ENCODE results near the gene GEMIN7.
"Not testable (repeated sequence)": the region's sequence is repeated elsewhere in the genome, so short reads cannot be mapped to it uniquely, and the experiment has no call there.

Gene GEMIN7

GRCh38 chr19:45103508-45104319, 24.7 kb downstream of the GEMIN7 start:
- Histone ChIP-seq H3K27ac (ENCODE audit: insufficient read depth, low read depth, low read length, poor library complexity, severe bottlenecking) (peak overlapping the region; percentile 74), H3K36me3 (ENCODE audit: control insufficient read depth, insufficient read depth, low read length) (no peaks in the 10 kb centered on the region), H3K27me3 (ENCODE audit: control insufficient read depth, insufficient read depth, low read length, poor library complexity, severe bottlenecking) (no peaks in the 10 kb centered on the region), H3K4me3 (ENCODE audit: insufficient read depth, low read depth, low read length) (no peak overlapping the region), H3K9me3 (ENCODE audit: control insufficient read depth, low read length) (no peaks in the 10 kb centered on the region), H3K4me1 (ENCODE audit: control insufficient read depth, insufficient read depth, low read length) (peaks cover 43% of the 10 kb centered on the region)
- WGBS, 2 experiments = 44 to 56% methylated on average over 26 of the region's 26 CpGs

GRCh38 chr19:45104658-45105349, 25.7 kb downstream of the GEMIN7 start:
- no peak overlapping the region for H3K27ac ChIP-seq (ENCODE audit: insufficient read depth, low read depth, low read length, poor library complexity, severe bottlenecking)
- H3K36me3 ChIP-seq (ENCODE audit: control insufficient read depth, insufficient read depth, low read length) = no peaks in the 10 kb centered on the region
- H3K4me1 ChIP-seq (ENCODE audit: control insufficient read depth, insufficient read depth, low read length) = peaks cover 33% of the 10 kb centered on the region
- no peaks in the 10 kb centered on the region for H3K9me3 ChIP-seq (ENCODE audit: control insufficient read depth, low read length)
- 90 to 92% methylated on average over 16 of the region's 16 CpGs for WGBS, 2 experiments
- H3K4me3 ChIP-seq (ENCODE audit: insufficient read depth, low read depth, low read length) = no peak overlapping the region
- H3K27me3 ChIP-seq (ENCODE audit: control insufficient read depth, insufficient read depth, low read length, poor library complexity, severe bottlenecking) = no peaks in the 10 kb centered on the region

- not testable (repeated sequence) for H3K9me3 ChIP-seq (ENCODE audit: control insufficient read depth, low read length); H3K36me3 ChIP-seq (ENCODE audit: control insufficient read depth, insufficient read depth, low read length); H3K4me3 ChIP-seq (ENCODE audit: insufficient read depth, low read depth, low read length); H3K27ac ChIP-seq (ENCODE audit: insufficient read depth, low read depth, low read length, poor library complexity, severe bottlenecking); H3K27me3 ChIP-seq (ENCODE audit: control insufficient read depth, insufficient read depth, low read length, poor library complexity, severe bottlenecking)
- H3K4me1 ChIP-seq (ENCODE audit: control insufficient read depth, insufficient read depth, low read length) = peaks cover 25% of the 10 kb centered on the region
- 85 to 90% methylated on average over 11 of the region's 11 CpGs for WGBS, 2 experiments
Observed at GRCh38 chr19:45106363-45106762, 27.3 kb downstream of the GEMIN7 start.

- H3K9me3 ChIP-seq (ENCODE audit: control insufficient read depth, low read length) = no peaks in the 10 kb centered on the region
- H3K27me3 ChIP-seq (ENCODE audit: control insufficient read depth, insufficient read depth, low read length, poor library complexity, severe bottlenecking) = no peaks in the 10 kb centered on the region
- H3K36me3 ChIP-seq (ENCODE audit: control insufficient read depth, insufficient read depth, low read length) = no peaks in the 10 kb centered on the region
- no peak overlapping the region for H3K4me3 ChIP-seq (ENCODE audit: insufficient read depth, low read depth, low read length)
- no peak overlapping the region for H3K27ac ChIP-seq (ENCODE audit: insufficient read depth, low read depth, low read length, poor library complexity, severe bottlenecking)
- WGBS, 2 experiments = 96% methylated on average over 12 of the region's 12 CpGs
- H3K4me1 ChIP-seq (ENCODE audit: control insufficient read depth, insufficient read depth, low read length) = peaks cover 19% of the 10 kb centered on the region
Observed at GRCh38 chr19:45107621-45108150, 28.6 kb downstream of the GEMIN7 start.

- no peaks in the 10 kb centered on the region for H3K36me3 ChIP-seq (ENCODE audit: control insufficient read depth, insufficient read depth, low read length)
Observed at GRCh38 chr19:45110851-45111266, 31.8 kb downstream of the GEMIN7 start.

GRCh38 chr19:45112111-45112827, 33.2 kb downstream of the GEMIN7 start:
- H3K27ac ChIP-seq (ENCODE audit: insufficient read depth, low read depth, low read length, poor library complexity, severe bottlenecking) = no peak overlapping the region
- 94 to 95% methylated on average over 11 of the region's 11 CpGs for WGBS, 2 experiments
- H3K36me3 ChIP-seq (ENCODE audit: control insufficient read depth, insufficient read depth, low read length) = no peaks in the 10 kb centered on the region
- H3K9me3 ChIP-seq (ENCODE audit: control insufficient read depth, low read length) = no peaks in the 10 kb centered on the region
- H3K4me3 ChIP-seq (ENCODE audit: insufficient read depth, low read depth, low read length) = no peak overlapping the region
- H3K4me1 ChIP-seq (ENCODE audit: control insufficient read depth, insufficient read depth, low read length) = peaks cover 11% of the 10 kb centered on the region
- no peaks in the 10 kb centered on the region for H3K27me3 ChIP-seq (ENCODE audit: control insufficient read depth, insufficient read depth, low read length, poor library complexity, severe bottlenecking)

More at GRCh38 chr19:45110851-45111266, 31.8 kb downstream of the GEMIN7 start:
- H3K4me3 ChIP-seq (ENCODE audit: insufficient read depth, low read depth, low read length) = no peak overlapping the region
- no peaks in the 10 kb centered on the region for H3K27me3 ChIP-seq (ENCODE audit: control insufficient read depth, insufficient read depth, low read length, poor library complexity, severe bottlenecking)
- H3K4me1 ChIP-seq (ENCODE audit: control insufficient read depth, insufficient read depth, low read length) = peaks cover under 1% of the 10 kb centered on the region
- 86 to 92% methylated on average over 5 of the region's 5 CpGs for WGBS, 2 experiments
- H3K9me3 ChIP-seq (ENCODE audit: control insufficient read depth, low read length) = no peaks in the 10 kb centered on the region
- no peak overlapping the region for H3K27ac ChIP-seq (ENCODE audit: insufficient read depth, low read depth, low read length, poor library complexity, severe bottlenecking)

- no peaks in the 10 kb centered on the region for H3K27me3 ChIP-seq (ENCODE audit: control insufficient read depth, insufficient read depth, low read length, poor library complexity, severe bottlenecking)
- 79 to 81% methylated on average over 9 of the region's 9 CpGs for WGBS, 2 experiments
- H3K4me3 ChIP-seq (ENCODE audit: insufficient read depth, low read depth, low read length) = no peak overlapping the region
- H3K27ac ChIP-seq (ENCODE audit: insufficient read depth, low read depth, low read length, poor library complexity, severe bottlenecking) = no peak overlapping the region
- H3K4me1 ChIP-seq (ENCODE audit: control insufficient read depth, insufficient read depth, low read length) = peaks cover 21% of the 10 kb centered on the region
- H3K9me3 ChIP-seq (ENCODE audit: control insufficient read depth, low read length) = no peaks in the 10 kb centered on the region
- no peaks in the 10 kb centered on the region for H3K36me3 ChIP-seq (ENCODE audit: control insufficient read depth, insufficient read depth, low read length)
Observed at GRCh38 chr19:45113628-45114027, 34.6 kb downstream of the GEMIN7 start.

- 92 to 97% methylated on average over 4 of the region's 4 CpGs for WGBS, 2 experiments
- Histone ChIP-seq H3K9me3 (ENCODE audit: control insufficient read depth, low read length) (no peaks in the 10 kb centered on the region), H3K27ac (ENCODE audit: insufficient read depth, low read depth, low read length, poor library complexity, severe bottlenecking) (no peak overlapping the region), H3K27me3 (ENCODE audit: control insufficient read depth, insufficient read depth, low read length, poor library complexity, severe bottlenecking) (no peaks in the 10 kb centered on the region), H3K4me1 (ENCODE audit: control insufficient read depth, insufficient read depth, low read length) (peaks cover 21% of the 10 kb centered on the region), H3K4me3 (ENCODE audit: insufficient read depth, low read depth, low read length) (no peak overlapping the region), H3K36me3 (ENCODE audit: control insufficient read depth, insufficient read depth, low read length) (no peaks in the 10 kb centered on the region)
Observed at GRCh38 chr19:45114116-45114515, 35.1 kb downstream of the GEMIN7 start.

- WGBS, 2 experiments = 91 to 92% methylated on average over 21 of the region's 21 CpGs
- Histone ChIP-seq H3K27ac (ENCODE audit: insufficient read depth, low read depth, low read length, poor library complexity, severe bottlenecking) (no peak overlapping the region), H3K4me1 (ENCODE audit: control insufficient read depth, insufficient read depth, low read length) (peaks cover 21% of the 10 kb centered on the region), H3K4me3 (ENCODE audit: insufficient read depth, low read depth, low read length) (no peak overlapping the region), H3K36me3 (ENCODE audit: control insufficient read depth, insufficient read depth, low read length) (no peaks in the 10 kb centered on the region), H3K9me3 (ENCODE audit: control insufficient read depth, low read length) (no peaks in the 10 kb centered on the region), H3K27me3 (ENCODE audit: control insufficient read depth, insufficient read depth, low read length, poor library complexity, severe bottlenecking) (no peaks in the 10 kb centered on the region)
Observed at GRCh38 chr19:45115809-45116615, 37.0 kb downstream of the GEMIN7 start.
